Measurements from ENCODE around the gene TMEM181.
"Not testable (repeated sequence)": the region's sequence is repeated elsewhere in the genome, so short reads cannot be mapped to it uniquely, and the experiment has no call there.

The TMEM181 gene

GRCh38 chr6:158599635-158600034 is 39.7 kb downstream of the TMEM181 start:
- DNase-seq, result no peak

- no peak for DNase-seq
Measured at GRCh38 chr6:158603261-158604047, 43.6 kb downstream of the TMEM181 start.

GRCh38 chr6:158604048-158604406 is 44.1 kb downstream of the TMEM181 start:
- no peak for DNase-seq

GRCh38 chr6:158605266-158605878 is 45.5 kb downstream of the TMEM181 start:
- DNase-seq, result peak in 3 of 5 experiments; percentile 4 to 66 (median 29)

- DNase-seq, result not testable (repeated sequence)
Measured at GRCh38 chr6:158606011-158606410, 46.1 kb downstream of the TMEM181 start.

GRCh38 chr6:158606935-158607334 is 47.0 kb downstream of the TMEM181 start:
- no peak for DNase-seq

- DNase-seq, result no peak
Measured at GRCh38 chr6:158607411-158608170, 47.7 kb downstream of the TMEM181 start.

GRCh38 chr6:158608221-158608620 is 48.3 kb downstream of the TMEM181 start:
- no peak for DNase-seq

GRCh38 chr6:158609455-158610155 is 49.7 kb downstream of the TMEM181 start:
- no peak for DNase-seq

GRCh38 chr6:158610319-158610968 is 50.6 kb downstream of the TMEM181 start:
- DNase-seq, result no peak

GRCh38 chr6:158611039-158611438 is 51.1 kb downstream of the TMEM181 start:
- no peak for DNase-seq

GRCh38 chr6:158611541-158612370 is 51.9 kb downstream of the TMEM181 start:
- DNase-seq, result no peak

GRCh38 chr6:158614606-158615005 is 54.7 kb downstream of the TMEM181 start:
- not testable (repeated sequence) for DNase-seq

- DNase-seq, result not testable (repeated sequence)
Measured at GRCh38 chr6:158618289-158618688, 58.4 kb downstream of the TMEM181 start.

- DNase-seq, result no peak
Measured at GRCh38 chr6:158619922-158620801, 60.3 kb downstream of the TMEM181 start.

- no peak for DNase-seq
Measured at GRCh38 chr6:158620963-158621693, 61.2 kb downstream of the TMEM181 start.

- DNase-seq, result no peak
Measured at GRCh38 chr6:158621694-158622544, 62.0 kb downstream of the TMEM181 start.

GRCh38 chr6:158622545-158623190 is 62.8 kb downstream of the TMEM181 start:
- peak in 1 of 5 experiments; percentile 40 for DNase-seq

All from T-helper 2 cell (primary cell).